ENCODE measurements around the gene THSD4. TPM values are rescaled to one million over a fixed set of nuclear protein-coding genes. Genes with fewer than 3 reads are reported as not detected.
A peak's percentile ranks its signal among the peaks of the same experiment; 100 is the strongest.

THSD4 gene
- total and polyA plus RNA-seq, 2 of the 8 experiments (the other 6 are each of a cell fraction or from before 2014, with no cell fraction given) = 2.5 to 6.2 TPM

- no peak overlapping the region for H4K8ac ChIP-seq (ENCODE audit: extremely low read depth, insufficient read depth, low read length)
- H2BK5ac ChIP-seq (ENCODE audit: low read depth, low read length) = no peak overlapping the region
- no peaks in the 10 kb centered on the region for H3K79me1 ChIP-seq (ENCODE audit: low read depth, low read length)
- peak in 1 of 2 experiments; percentile 11 for DNase-seq (ENCODE audit: low read depth in 1 of 2, low spot score in 2 of 2)
- no peak overlapping the region for H3K14ac ChIP-seq (ENCODE audit: insufficient read length)
- H2BK120ac ChIP-seq (replicated peaks; ENCODE audit: low read depth, low read length) = no peak overlapping the region
- H3K4ac ChIP-seq (replicated peaks; ENCODE audit: insufficient read length, low read depth, low read length) = no peak overlapping the region
- H4K5ac ChIP-seq (ENCODE audit: insufficient read length, low read depth, low read length) = no peak overlapping the region
- no peaks in the 10 kb centered on the region for H3K79me2 ChIP-seq (ENCODE audit: control insufficient read depth in 1 of 2, insufficient read depth in 2 of 2, low read length in 2 of 2)
- no peaks in the 10 kb centered on the region for H3K4me1 ChIP-seq (replicated peaks in 1 of 4; ENCODE audit: control insufficient read depth in 3 of 4, insufficient read depth in 4 of 4, low read length in 3 of 4)
- TF ChIP-seq TAF7 (optimal IDR thresholded peaks at IDR 0.05; ENCODE audit: borderline replicate concordance, low read depth, low read length) = no peak
- TF ChIP-seq NRF1 (IDR thresholded peaks at IDR 0.05; ENCODE audit: low read depth, low read length) = no peak
- TF ChIP-seq, protein P1, sequence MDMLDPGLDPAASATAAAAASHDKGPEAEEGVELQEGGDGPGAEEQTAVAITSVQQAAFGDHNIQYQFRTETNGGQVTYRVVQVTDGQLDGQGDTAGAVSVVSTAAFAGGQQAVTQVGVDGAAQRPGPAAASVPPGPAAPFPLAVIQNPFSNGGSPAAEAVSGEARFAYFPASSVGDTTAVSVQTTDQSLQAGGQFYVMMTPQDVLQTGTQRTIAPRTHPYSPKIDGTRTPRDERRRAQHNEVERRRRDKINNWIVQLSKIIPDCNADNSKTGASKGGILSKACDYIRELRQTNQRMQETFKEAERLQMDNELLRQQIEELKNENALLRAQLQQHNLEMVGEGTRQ (IDR thresholded peaks at IDR 0.05; ENCODE audit: low read length) = no peak
- TF ChIP-seq SP2 (IDR thresholded peaks at IDR 0.05; ENCODE audit: low read length) = no peak
- TF ChIP-seq GTF2F1 (IDR thresholded peaks at IDR 0.05; ENCODE audit: borderline replicate concordance, low read depth, low read length) = no peak
- H2AFZ ChIP-seq (ENCODE audit: low read length) = no peak overlapping the region
- no peak overlapping the region for H3K18ac ChIP-seq (ENCODE audit: extremely low read depth, low read length)
- no peaks in the 10 kb centered on the region for H3K36me3 ChIP-seq (ENCODE audit: control insufficient read depth in 2 of 4, insufficient read depth in 4 of 4, low read length in 3 of 4)
- no peak overlapping the region for H3K56ac ChIP-seq (replicated peaks; ENCODE audit: insufficient read length, low read depth, low read length)
- no peak overlapping the region for H2BK15ac ChIP-seq (ENCODE audit: low read length)
- no peak overlapping the region for H2BK12ac ChIP-seq (ENCODE audit: low read depth, low read length)
- no peaks in the 10 kb centered on the region for H3K23me2 ChIP-seq (ENCODE audit: low read depth, low read length)
- no peak overlapping the region for H3K23ac ChIP-seq (ENCODE audit: insufficient read length)
- no peak overlapping the region for H3K4me2 ChIP-seq (ENCODE audit: insufficient read depth in 1 of 2, low read depth in 2 of 2, low read length in 2 of 2)
- H3K27me3 ChIP-seq (replicated peaks in 1 of 4; ENCODE audit: control insufficient read depth in 3 of 4, extremely low read depth in 1 of 4, insufficient read depth in 3 of 4, low read length in 3 of 4) = peaks cover 0 to 1% (median 0%) of the 10 kb centered on the region in 4 experiments; a peak in 4 of 7 replicates
- H3K4me3 ChIP-seq (ENCODE audit: extremely low read depth in 1 of 4, insufficient read depth in 2 of 4, low read depth in 3 of 4, low read length in 4 of 4) = no peak overlapping the region
- H2AK5ac ChIP-seq (ENCODE audit: low read depth, low read length) = no peak overlapping the region
- no peak overlapping the region for H2BK20ac ChIP-seq (ENCODE audit: low read length)
- H3K9ac ChIP-seq (replicated peaks in 1 of 4; ENCODE audit: extremely low read depth in 1 of 4, low read depth in 3 of 4, low read length in 3 of 4) = no peak overlapping the region
- ChIA-PET CTCF (ENCODE audit: partially characterized antibody) (no interaction called here), POLR2A (ENCODE audit: partially characterized antibody) (interaction anchor here (0.6 kb wide), 1 partner anchor 262 kb away, joined by 3 read pairs; no protein-coding TSS in a partner anchor)
- H3K27ac ChIP-seq (ENCODE audit: low read depth, low read length) = no peak overlapping the region
- no peak overlapping the region for H4K91ac ChIP-seq (replicated peaks; ENCODE audit: insufficient read length, low read length)
- no peak for FAIRE-seq
- 92% methylated on average over 4 of the region's 4 CpGs; no CpG with 5 or more reads in 1 of the 2 experiments for WGBS, 2 experiments (ENCODE audit: extremely low coverage in 1 of 2, insufficient coverage in 1 of 2, insufficient read length in 1 of 2, insufficient replicate concordance in 2 of 2, low coverage in 1 of 2, low lambda C conversion rate in 2 of 2, missing lambda C conversion rate in 1 of 2)
- H4K20me1 ChIP-seq (replicated peaks in 1 of 2; ENCODE audit: control insufficient read depth in 1 of 2, insufficient read depth in 2 of 2, low read length in 2 of 2) = no peaks in the 10 kb centered on the region
- no peaks in the 10 kb centered on the region for H3K9me3 ChIP-seq (ENCODE audit: insufficient read depth in 2 of 2, low read depth in 1 of 2, low read length in 1 of 2)
Observed at GRCh38 chr15:71097890-71098289, 17.4 kb upstream of the THSD4 start.

Measured in H1 (cell line).